Measurements from ENCODE around the gene SBK3.

GRCh38 chr19:55592391-55593090 is 47.2 kb upstream of the SBK3 start:
- no peak for TF ChIP-seq CTCF (IDR thresholded peaks at IDR 0.05)
- no peak for TF ChIP-seq POLR2A (IDR thresholded peaks at IDR 0.05)

Data from suprapubic skin (tissue), 3 donors.